Keratinocyte (primary cell): Measurements from ENCODE around the gene COX7B2. TPM values are rescaled to one million over a fixed set of nuclear protein-coding genes. Genes with fewer than 3 reads are reported as not detected.

Experiments used
- DNase-seq: peaks from one replicate; pipeline ENCODE4 v3.0.0-alpha.2; 2011; ENCODE audit warnings: low read depth, missing footprints, low spot score
- FAIRE-seq: peaks from 2 replicates; lab custom pipeline; 2011; peaks lifted over from hg19 to GRCh38; lab: Jason Lieb, UNC
- H2AFZ ChIP-seq: 2 replicates; pipeline ENCODE4 v1.6.0; 2012; ENCODE audit warnings: low read length, control low read depth, inconsistent platforms; ENCODE audit not compliant: control insufficient read depth
- H3K27ac ChIP-seq: 2 replicates; pipeline ENCODE4 v1.5.1; 2011; ENCODE audit warnings: low read length; ENCODE audit not compliant: control insufficient read depth, insufficient read depth
- H3K27me3 ChIP-seq: 3 replicates; pipeline ENCODE4 v1.6.0; 2011; ENCODE audit warnings: low read length; ENCODE audit not compliant: control insufficient read depth, insufficient read depth; ENCODE audit errors: extremely low read depth
- H3K36me3 ChIP-seq, 2 experiments: 2 replicates in 1 of 2; 3 replicates in 1 of 2; pipeline ENCODE4 v1.5.1; 2011; ENCODE audit warnings: low read length in 2 of 2, mild to moderate bottlenecking in 1 of 2; ENCODE audit not compliant: control insufficient read depth in 2 of 2, insufficient read depth in 2 of 2; ENCODE audit errors: extremely low read depth in 1 of 2
- H3K4me1 ChIP-seq: 3 replicates; pipeline ENCODE4 v1.5.1; 2011; ENCODE audit warnings: low read length; ENCODE audit not compliant: control insufficient read depth, insufficient read depth; ENCODE audit errors: extremely low read depth
- H3K4me2 ChIP-seq: 3 replicates; pipeline ENCODE4 v1.6.0; 2011; ENCODE audit warnings: low read depth, low read length; ENCODE audit not compliant: control insufficient read depth, insufficient read depth; ENCODE audit errors: extremely low read depth
- H3K4me3 ChIP-seq, 3 experiments: fragments of 200-600 bp in 1 of 3; sonication (generic) in 1 of 3; 2 replicates in 2 of 3; 3 replicates in 1 of 3; pipeline ENCODE4 v1.5.1; 2011 to 2016; ENCODE audit warnings: low read length in 3 of 3, mild to moderate bottlenecking in 3 of 3, control low read depth in 2 of 3, inconsistent platforms in 1 of 3, low read depth in 1 of 3, mixed read lengths in 1 of 3, mixed run types in 1 of 3, moderate library complexity in 1 of 3; ENCODE audit not compliant: control insufficient read depth in 2 of 3, insufficient read depth in 2 of 3; ENCODE audit errors: extremely low read depth in 1 of 3
- H3K79me2 ChIP-seq: 2 replicates; pipeline ENCODE4 v1.6.0; 2012; ENCODE audit warnings: low read length; ENCODE audit not compliant: control insufficient read depth, insufficient read depth
- H3K9ac ChIP-seq: 3 replicates; pipeline ENCODE4 v1.6.0; 2011; ENCODE audit warnings: low read length; ENCODE audit not compliant: control insufficient read depth, insufficient read depth; ENCODE audit errors: extremely low read depth
- H3K9me1 ChIP-seq: 3 replicates; pipeline ENCODE4 v1.6.0; 2011; ENCODE audit warnings: low read length; ENCODE audit not compliant: control insufficient read depth, insufficient read depth; ENCODE audit errors: extremely low read depth
- H3K9me3 ChIP-seq: 2 replicates; pipeline ENCODE4 v1.5.1; 2012; ENCODE audit warnings: low read depth, low read length; ENCODE audit not compliant: control insufficient read depth
- H4K20me1 ChIP-seq: 3 replicates; pipeline ENCODE4 v1.6.0; 2011; ENCODE audit warnings: low read length; ENCODE audit not compliant: control insufficient read depth, insufficient read depth; ENCODE audit errors: extremely low read depth
- EZH2 ChIP-seq: IDR thresholded peaks from one replicate; pipeline ENCODE4 v1.6.1; 2012; ENCODE audit warnings: inconsistent platforms, mild to moderate bottlenecking, low read length, moderate library complexity
- dilution Hi-C: fragments of 300-500 bp; cut with MboI; formaldehyde crosslinking; loops from one replicate; pipeline ENCODE4 v1.7.0; 2020; ENCODE audit warnings: low sequenced_read_pairs; ENCODE audit not compliant: extremely low pct_ligation_motif_present
- polyA plus RNA-seq, 5 experiments: library from polyadenylated mRNA; depleted of rRNA in 3 of 5; stranded (reverse) in 3 of 5; stranded (forward) in 1 of 5; unstranded in 1 of 5; fragments of >200 nt; gene quantifications; 1 replicate in 1 of 5; 2 replicates in 3 of 5; 3 replicates in 1 of 5; pipeline versions ENCODE4 v1.2.1 to v1.2.3, GENCODE V29; 2011 to 2012; ENCODE audit warnings: missing spikeins in 2 of 5, low read depth in 1 of 5, low replicate concordance in 1 of 5
- TF ChIP-seq, protein P1 (sequence below), 3 experiments: IDR thresholded peaks in 1 of 3; conservative IDR thresholded peaks in 1 of 3; optimal IDR thresholded peaks in 1 of 3; 2 replicates in 2 of 3; 3 replicates in 1 of 3; pipeline versions ENCODE3 to v1.5.1; 2011; ENCODE audit warnings: low read length in 3 of 3, mild to moderate bottlenecking in 3 of 3, moderate library complexity in 2 of 3, control low read depth in 1 of 3, inconsistent platforms in 1 of 3; ENCODE audit not compliant: insufficient read depth in 2 of 3; ENCODE audit errors: extremely low read depth in 1 of 3

COX7B2 gene
- polyA plus RNA-seq, 1 donor (not counting 4 experiments of a cell fraction or from before 2014, with no cell fraction given), result not detected

DNA sequence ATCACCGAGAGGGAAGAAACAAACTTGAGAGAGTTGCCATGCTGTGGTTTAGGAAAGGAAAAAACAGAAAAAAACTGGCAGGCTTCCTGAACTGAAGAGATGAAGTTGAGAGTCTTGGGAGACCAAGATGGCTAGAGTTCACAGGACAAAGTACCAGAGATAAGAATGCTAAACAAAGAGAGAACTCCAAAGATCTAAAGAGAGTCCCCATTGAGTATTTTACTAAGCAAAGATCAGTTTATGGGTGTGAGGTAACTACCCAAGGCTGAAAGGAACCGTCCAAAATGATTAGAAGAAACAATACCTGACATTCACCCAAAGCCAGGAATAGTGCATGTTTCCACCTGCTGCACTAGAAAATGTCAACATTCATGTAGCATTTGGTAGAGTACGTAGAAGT lies 21.8 kb upstream of the COX7B2 start:
- Histone ChIP-seq H3K79me2 (no peaks in the 10 kb centered on the region), H3K27ac (no peak overlapping the region), H3K9me1 (no peaks in the 10 kb centered on the region), H2AFZ (no peak overlapping the region), H3K4me1 (peaks cover 6% of the 10 kb centered on the region), H3K27me3 (no peaks in the 10 kb centered on the region), H4K20me1 (no peaks in the 10 kb centered on the region), H3K9me3 (no peaks in the 10 kb centered on the region), H3K4me3 (no peak overlapping the region), H3K9ac (no peak overlapping the region), H3K4me2 (no peak overlapping the region), H3K36me3 (no peaks in the 10 kb centered on the region)
- DNase-seq (no peak), FAIRE-seq (no peak)
- TF ChIP-seq, protein P1, sequence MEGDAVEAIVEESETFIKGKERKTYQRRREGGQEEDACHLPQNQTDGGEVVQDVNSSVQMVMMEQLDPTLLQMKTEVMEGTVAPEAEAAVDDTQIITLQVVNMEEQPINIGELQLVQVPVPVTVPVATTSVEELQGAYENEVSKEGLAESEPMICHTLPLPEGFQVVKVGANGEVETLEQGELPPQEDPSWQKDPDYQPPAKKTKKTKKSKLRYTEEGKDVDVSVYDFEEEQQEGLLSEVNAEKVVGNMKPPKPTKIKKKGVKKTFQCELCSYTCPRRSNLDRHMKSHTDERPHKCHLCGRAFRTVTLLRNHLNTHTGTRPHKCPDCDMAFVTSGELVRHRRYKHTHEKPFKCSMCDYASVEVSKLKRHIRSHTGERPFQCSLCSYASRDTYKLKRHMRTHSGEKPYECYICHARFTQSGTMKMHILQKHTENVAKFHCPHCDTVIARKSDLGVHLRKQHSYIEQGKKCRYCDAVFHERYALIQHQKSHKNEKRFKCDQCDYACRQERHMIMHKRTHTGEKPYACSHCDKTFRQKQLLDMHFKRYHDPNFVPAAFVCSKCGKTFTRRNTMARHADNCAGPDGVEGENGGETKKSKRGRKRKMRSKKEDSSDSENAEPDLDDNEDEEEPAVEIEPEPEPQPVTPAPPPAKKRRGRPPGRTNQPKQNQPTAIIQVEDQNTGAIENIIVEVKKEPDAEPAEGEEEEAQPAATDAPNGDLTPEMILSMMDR (optimal IDR thresholded peaks at IDR 0.05 in 1 of 3, IDR thresholded peaks at IDR 0.05 in 1 of 3, conservative IDR thresholded peaks at IDR 0.05 in 1 of 3; ENCODE audit: extremely low read depth in 1 of 3, insufficient read depth in 2 of 3, low read length in 3 of 3), result no peak
- no peak for TF ChIP-seq EZH2
- dilution Hi-C loops, result no loop called here

DNA sequence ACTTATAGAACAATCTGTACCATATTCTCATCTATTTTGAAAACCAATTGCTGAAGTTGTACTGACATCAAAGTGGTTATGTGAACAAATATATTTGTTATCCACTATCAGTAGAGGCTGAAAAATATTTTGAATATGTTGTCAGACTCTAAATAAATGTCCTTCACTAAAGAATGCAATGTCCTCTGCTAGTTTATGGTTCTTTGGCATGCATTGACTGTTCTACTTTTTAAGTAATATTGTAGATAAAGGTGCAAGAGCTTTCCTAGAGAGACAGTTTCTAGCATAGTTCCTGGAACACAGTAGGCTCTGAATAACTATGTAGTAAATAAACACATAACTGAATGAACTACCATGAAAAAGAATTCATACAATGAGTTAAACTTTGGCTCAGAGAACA lies 18.2 kb upstream of the COX7B2 start:
- TF ChIP-seq, protein P1 (optimal IDR thresholded peaks at IDR 0.05 in 1 of 3, IDR thresholded peaks at IDR 0.05 in 1 of 3, conservative IDR thresholded peaks at IDR 0.05 in 1 of 3; ENCODE audit: extremely low read depth in 1 of 3, insufficient read depth in 2 of 3, low read length in 3 of 3), result no peak
- TF ChIP-seq EZH2, result no peak
- Histone ChIP-seq H3K79me2 (no peaks in the 10 kb centered on the region), H3K9me3 (no peaks in the 10 kb centered on the region), H3K27ac (no peak overlapping the region), H3K27me3 (peaks cover 3% of the 10 kb centered on the region), H4K20me1 (no peaks in the 10 kb centered on the region), H3K4me1 (no peaks in the 10 kb centered on the region), H3K36me3 (no peaks in the 10 kb centered on the region), H3K9me1 (no peaks in the 10 kb centered on the region), H3K9ac (no peak overlapping the region), H3K4me3 (no peak overlapping the region), H3K4me2 (no peak overlapping the region), H2AFZ (no peak overlapping the region)
- DNase-seq (no peak), FAIRE-seq (no peak)
- dilution Hi-C loops, result no loop called here
